Measurements from ENCODE around the gene KIAA1328.

KIAA1328 gene

GRCh38 chr18:37254236-37254754, 425.4 kb downstream of the KIAA1328 start:
- no peak for DNase-seq (ENCODE audit: low spot score)

- no peak for DNase-seq (ENCODE audit: low spot score)
Measured at GRCh38 chr18:37254973-37255372, 426.0 kb downstream of the KIAA1328 start.

GRCh38 chr18:37258131-37258530, 429.2 kb downstream of the KIAA1328 start:
- DNase-seq (ENCODE audit: low spot score), result no peak

GRCh38 chr18:37258819-37259218, 429.9 kb downstream of the KIAA1328 start:
- DNase-seq (ENCODE audit: low spot score), result no peak

- no peak for DNase-seq (ENCODE audit: low spot score)
Measured at GRCh38 chr18:37259711-37260110, 430.8 kb downstream of the KIAA1328 start.

GRCh38 chr18:37260367-37261093, 431.6 kb downstream of the KIAA1328 start:
- DNase-seq (ENCODE audit: low spot score), result no peak

GRCh38 chr18:37261246-37261840, 432.4 kb downstream of the KIAA1328 start:
- no peak for DNase-seq (ENCODE audit: low spot score)

- DNase-seq (ENCODE audit: low spot score), result no peak
Measured at GRCh38 chr18:37261988-37262387, 433.1 kb downstream of the KIAA1328 start.

- no peak for DNase-seq (ENCODE audit: low spot score)
Measured at GRCh38 chr18:37264956-37265355, 436.0 kb downstream of the KIAA1328 start.

GRCh38 chr18:37265382-37265781, 436.5 kb downstream of the KIAA1328 start:
- no peak for DNase-seq (ENCODE audit: low spot score)

- DNase-seq (ENCODE audit: low spot score), result no peak
Measured at GRCh38 chr18:37266290-37266689, 437.4 kb downstream of the KIAA1328 start.

GRCh38 chr18:37270038-37270665, 441.2 kb downstream of the KIAA1328 start:
- no peak for DNase-seq (ENCODE audit: low spot score)

GRCh38 chr18:37270666-37271052, 441.7 kb downstream of the KIAA1328 start:
- no peak for DNase-seq (ENCODE audit: low spot score)

- no peak for DNase-seq (ENCODE audit: low spot score)
Measured at GRCh38 chr18:37272226-37272625, 443.3 kb downstream of the KIAA1328 start.

GRCh38 chr18:37272841-37273240, 443.9 kb downstream of the KIAA1328 start:
- no peak for DNase-seq (ENCODE audit: low spot score)

- DNase-seq (ENCODE audit: low spot score), result no peak
Measured at GRCh38 chr18:37274309-37275236, 445.6 kb downstream of the KIAA1328 start.

GRCh38 chr18:37275237-37275741, 446.4 kb downstream of the KIAA1328 start:
- no peak for DNase-seq (ENCODE audit: low spot score)

GRCh38 chr18:37276111-37276890, 447.4 kb downstream of the KIAA1328 start:
- no peak for DNase-seq (ENCODE audit: low spot score)

GRCh38 chr18:37277804-37278203, 448.9 kb downstream of the KIAA1328 start:
- no peak for DNase-seq (ENCODE audit: low spot score)

Measured in CD4-positive, alpha-beta T cell treated with Interleukin-15 for 4 hours (primary cell).